ENCODE measurements around the gene TPCN1.

Gene TPCN1

DNA sequence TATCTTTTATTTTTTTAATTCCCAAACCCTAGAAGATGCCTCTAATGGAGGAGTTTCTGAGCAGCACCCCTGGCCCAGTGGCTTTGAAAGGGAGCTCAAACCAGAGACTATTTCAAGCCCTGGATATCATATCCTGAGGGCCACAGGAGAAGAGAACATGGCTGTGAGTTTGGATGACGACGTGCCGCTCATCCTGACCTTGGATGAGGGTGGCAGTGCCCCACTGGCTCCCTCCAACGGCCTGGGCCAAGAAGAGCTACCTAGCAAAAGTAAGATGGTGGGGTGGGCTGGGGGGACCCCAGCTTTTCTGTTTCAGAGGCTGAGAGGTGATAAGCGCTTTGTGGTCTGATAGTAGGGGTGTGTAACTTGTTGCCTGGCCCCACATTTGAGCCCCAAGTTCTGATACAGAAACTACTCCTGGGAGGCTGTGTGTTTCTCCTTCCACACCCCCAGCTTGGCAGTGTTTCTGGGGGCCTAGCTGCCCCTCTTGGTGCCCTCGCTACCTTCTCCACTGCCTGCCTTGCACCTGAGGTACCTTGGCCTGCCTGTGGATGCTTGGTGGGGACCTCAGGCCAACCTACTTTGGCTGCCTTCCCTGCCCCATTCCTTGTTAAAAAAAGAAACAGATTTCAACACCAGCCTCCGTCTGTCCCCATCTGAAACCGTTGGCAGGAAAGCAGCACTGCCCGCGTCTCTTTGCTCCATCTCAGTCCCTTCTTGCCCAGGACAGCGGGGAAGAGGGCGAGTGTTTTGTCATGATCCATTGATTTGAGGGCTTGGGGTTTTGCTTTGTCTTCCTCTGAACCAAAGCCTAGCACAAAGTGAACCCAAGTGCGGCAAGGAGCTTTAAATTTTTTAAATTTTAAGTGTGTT lies 5.7 kb downstream of the TPCN1 start:
- no peak for DNase-seq

DNA sequence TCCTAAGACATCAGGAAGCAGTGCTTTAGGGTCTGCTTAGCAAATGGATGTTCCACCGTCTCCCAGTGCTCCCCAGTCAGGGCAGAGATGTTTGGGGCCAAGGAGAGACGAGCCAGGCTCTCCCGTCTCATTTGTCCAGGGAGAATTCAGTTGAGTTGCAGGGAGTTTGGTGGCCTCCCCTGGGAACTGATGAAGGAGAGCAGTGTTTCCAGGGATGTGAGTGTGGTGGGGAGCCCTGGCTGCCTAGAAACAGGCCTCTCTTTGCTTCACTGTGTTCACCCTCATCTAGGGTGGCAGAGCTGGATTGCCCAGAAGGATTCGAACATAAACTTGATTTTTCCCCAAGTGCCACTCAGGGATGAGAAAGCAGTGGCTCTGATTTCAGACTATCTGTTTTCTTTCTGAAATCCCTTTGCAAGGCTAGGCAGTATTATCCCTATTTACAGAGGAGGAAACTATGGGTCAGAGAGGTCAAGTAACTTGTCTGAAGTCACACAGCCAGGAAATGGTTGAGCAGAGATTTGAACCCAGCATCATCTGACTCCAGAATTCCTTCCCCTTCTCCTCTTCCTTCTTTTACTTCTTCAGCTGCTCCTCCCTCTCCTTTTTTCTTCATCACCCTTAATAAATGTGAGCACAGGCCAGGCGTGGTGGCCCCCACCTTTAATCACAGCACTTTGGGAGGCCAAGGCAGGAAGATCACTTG lies 6.6 kb downstream of the TPCN1 start:
- DNase-seq: no peak

DNA sequence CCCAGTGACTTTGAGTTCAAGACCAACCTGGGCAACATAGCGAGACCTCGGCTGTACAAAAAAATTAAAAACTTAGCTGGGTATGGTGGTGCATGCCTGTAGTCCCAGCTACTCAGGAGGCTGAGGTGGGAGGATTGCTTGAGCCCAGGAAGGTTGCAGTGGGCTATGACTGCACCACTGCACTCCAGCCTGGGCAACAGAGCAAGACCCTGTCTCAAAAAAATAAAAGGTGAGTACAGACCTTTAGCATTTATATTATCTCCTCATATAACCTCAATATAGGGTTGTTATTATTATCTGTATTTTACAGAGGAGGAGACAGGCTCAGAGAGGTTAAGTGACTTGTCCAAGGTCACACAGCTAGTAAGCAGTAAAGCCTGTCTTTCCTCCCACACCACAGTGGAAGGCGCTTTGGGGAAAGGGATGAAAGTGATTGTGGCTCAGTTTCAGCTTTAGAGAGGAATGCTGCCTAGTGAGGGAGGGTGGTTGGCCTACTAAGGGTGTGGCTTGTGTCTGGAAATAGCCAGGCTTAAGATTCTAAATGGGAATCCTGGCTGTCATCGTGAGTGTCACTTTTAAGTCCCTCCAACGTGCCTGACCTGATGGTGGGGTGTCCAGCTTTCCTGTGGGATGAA lies 7.2 kb downstream of the TPCN1 start:
- DNase-seq: no peak

DNA sequence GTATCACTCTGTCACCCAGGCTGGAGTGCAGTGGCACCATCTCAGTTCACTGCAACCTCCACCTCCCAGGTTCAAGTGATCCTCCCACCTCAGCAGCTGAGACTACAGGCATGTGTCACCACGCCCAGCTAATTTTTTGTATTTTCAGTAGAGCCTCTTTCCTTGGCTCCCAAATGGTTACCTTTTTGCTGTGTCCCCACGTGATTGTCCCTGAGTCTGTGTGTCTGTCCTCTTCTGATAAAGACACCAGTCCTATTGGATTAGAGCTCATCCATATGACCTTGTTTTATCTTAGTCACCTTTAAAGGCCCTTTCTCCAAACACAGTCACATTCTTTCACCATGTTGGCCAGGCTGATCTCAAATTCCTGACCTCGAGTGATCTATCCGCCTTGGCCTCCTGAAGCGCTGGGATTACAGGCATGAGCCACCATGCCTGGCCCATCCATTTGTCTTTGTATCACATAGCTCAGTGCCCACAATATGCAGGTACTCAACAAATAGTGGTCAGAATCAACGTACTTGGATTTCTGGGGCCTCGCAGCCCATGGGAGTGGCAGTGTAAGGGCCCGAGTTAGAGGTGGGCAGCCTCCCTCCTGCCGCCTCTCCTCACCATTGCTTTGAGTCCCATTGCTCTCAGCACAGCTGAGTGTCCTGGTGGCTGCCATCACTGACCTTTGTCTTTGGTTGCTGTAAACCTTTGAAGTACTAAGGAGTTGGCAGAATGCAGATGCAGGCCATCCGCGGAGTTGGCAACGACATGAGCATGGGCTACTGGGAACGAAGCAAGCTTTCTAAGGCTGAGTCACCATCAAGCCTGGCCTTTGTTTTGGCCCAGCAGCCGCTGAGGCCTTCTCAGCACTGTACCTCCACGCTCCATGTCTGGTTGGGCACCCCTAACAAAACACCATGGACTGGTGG lies 9.3 kb downstream of the TPCN1 start:
- DNase-seq: no peak

DNA sequence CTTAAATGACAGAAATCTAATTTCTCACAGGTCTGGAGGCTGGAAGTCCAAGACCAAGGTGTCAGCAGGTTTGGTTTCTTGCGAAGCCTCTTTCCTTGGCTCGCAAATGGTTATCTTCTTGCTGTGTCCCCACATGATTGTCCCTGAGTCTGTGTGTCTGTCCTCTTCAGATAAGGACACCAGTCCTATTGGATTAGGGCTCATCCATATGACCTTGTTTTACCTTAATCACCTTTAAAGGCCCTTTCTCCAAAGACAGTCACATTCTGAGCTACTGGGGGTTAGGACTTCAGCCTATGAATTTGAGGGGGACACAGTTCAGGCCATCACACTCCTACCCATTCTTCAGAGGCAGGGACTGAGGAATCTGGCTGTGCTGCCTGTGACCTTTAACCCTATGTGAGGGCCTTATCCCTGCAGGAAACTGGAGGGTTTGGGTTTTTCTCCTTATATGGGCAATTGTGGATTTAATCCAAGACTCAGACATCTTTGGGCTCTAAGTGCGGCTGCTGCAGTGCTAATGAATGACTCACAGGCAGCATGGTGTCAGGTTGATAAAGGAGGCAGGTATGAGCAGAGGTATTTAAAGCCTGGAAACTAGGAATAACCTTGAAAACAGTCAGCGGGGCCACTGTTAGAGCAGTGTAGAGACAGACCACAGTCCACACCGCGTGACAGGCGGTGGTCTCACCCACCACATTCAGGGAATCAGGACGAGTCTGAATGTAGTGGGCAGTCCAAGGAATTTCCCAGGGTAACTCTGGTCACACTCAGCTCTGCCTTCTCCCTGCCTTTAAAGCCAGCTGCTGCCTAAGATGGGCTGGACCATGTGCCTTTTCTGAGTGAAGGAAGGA lies 10.2 kb downstream of the TPCN1 start:
- DNase-seq: no peak

DNA sequence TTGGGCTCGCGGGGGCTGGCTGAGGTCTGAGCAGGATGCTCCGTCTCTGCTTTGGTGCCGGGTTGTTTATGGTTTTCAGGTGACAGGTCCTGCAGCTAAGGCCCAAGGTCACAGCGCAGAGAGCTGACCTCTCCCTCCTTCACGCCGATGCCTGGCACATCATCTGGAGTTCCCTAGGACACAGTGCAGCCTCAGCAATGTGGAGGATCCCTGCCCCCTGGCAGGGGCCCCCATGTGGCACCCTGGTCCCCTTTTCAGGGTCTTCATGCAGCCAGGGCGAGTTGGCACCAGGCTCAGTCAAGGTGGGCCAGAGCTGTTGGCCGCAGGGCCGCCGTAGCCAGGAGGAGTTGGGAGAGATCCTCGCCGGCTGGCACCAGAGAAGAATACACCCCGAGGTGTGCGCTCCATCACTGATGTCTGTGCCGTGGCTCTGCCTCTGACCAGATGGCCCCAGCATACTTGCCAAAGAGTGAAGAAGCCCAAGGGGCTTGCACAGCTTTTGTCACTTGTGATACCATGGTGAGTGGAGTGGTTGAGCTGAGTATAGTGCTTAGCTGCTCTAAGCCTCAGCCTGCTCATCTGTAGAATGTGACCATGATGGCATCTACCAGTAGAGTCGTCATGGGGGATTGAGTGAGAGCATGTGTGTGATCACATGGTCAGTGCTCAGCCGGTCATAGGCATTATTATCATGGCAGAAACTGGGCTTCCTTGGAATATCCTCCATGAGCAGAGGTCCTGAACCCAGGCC lies 11.0 kb downstream of the TPCN1 start:
- no peak for DNase-seq

DNA sequence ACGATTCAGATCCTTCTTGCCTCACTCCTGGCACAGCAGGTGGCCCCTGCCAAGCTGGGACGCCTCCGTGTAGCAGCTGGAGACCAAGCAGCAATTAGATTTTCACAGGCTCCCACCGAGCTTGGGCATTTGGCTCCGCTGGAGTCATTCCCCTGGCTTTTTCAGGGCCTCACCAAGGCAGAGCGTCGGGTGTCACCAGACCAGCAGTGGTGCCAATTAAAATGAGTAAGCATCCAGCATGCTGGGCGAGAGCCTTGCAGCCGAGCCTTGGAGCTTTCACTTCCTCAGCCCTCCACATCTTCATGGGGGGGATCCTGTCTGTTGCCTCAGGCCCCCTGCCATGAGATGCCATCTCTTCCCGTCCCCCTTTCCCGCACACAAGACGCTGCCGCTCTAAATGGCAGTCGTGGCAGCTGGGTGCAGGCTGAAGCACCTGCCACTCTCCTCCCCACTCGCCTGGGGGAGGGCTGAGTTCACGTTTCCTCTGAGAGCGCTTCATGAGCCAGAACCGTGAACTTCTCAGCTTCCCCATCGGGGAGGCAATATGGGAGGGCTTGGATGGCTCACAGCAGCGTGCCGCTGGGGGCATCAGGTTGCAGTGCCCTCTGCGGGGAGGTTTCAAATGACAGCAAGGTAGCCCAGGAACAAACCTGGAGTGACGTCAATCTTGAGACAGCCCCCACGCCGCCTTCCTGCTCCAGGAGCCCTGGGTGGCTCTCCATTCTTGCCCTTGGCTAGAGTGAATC lies 11.7 kb downstream of the TPCN1 start:
- DNase-seq: peak; percentile 93

DNA sequence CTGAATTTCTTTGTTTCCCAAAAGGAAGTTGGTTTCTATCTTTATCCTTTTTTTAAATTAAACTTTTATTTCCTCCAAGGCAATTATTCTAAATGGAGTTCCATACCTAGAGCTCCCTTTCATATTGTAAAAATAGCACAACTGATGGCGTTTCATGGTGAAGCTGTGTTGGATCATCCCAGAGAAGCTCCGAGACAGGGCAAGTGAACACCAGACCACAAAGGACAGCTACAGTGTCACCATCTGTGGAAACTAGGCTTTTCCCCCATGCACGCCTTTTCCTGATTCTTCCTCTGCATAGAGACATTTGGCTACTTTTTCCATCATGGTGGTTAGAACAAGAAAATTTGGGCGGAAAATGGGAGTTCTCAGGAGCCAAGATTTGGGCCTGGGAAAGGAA lies 12.7 kb downstream of the TPCN1 start:
- DNase-seq: no peak

DNA sequence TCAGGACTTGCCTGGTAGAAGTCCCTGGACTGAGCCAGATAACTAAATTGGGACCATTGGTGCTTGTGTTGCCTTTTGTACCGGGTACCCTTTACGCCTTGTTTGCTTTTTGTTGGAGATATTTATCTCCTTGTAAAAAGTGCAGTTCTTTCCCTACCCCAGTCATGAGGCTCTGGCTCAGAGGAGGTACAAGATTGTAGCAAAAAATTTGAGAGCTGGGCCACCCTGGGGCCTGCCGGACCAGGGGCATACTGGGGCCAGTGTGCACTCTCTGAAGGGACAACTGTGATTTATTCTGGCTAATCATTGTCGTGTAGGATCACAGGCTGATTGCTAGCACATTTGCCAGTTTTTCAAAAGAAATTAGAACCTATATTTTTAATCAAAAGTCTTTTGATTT lies 13.2 kb downstream of the TPCN1 start:
- DNase-seq: no peak

DNA sequence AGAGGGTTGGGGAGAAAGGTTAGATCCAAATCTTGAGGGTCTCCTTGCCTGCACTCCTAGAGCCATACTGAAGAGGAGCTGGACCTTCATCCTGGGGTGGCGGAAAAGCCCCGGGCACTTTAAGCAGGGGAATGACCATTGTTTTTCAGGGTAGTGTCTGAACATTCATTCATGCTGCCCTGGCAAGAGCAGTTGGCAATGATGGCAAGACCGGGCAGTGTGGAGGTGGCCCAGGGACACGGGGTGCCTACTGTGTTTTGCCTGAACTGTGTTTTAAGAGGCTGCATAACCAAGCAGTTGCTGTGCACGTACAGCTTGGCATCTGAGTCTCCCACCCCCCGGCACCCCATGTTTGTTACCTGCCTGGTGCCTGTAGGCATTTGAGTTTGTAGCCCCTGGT lies 14.7 kb downstream of the TPCN1 start:
- no peak for DNase-seq

DNA sequence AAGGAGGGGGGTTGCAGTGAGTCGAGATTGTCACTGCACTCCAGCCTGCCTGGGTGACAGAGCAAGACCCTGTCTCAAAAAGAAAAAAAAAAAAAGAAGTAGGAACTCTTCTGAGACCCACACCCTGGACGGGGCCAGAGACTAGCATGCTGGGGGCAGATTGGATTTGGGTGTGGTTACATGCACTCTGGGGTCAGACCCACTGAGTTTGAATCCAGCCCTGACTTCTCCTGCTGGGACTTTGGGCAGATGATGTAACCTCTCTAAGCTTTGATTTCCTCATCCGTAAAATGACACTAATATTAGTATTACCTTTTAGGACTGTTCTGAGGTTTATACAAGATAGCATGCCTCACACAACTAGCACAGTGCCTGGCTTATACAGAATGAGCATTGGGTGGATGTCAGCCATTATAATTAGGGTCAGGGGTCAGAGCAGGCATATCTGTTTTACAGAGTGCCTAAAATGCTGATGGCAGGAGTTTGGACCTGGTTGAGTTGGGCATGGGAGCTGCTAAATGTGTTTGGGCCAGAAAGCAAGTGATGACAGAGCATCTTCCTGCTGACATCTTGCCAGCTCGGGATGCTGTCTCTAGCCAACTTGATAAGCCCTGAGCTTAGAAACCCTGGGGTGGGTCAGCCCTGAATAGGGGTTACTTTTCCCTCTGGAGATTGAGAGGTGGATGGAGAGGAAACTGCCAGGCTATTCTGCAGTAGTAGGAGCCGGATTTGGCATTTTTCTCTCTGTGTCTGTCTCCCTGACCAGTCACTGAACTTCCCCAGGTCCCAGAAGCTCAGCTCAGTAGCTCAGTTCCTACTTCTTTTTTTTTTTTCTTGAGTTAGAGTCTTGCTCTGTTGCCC lies 15.5 kb downstream of the TPCN1 start:
- no peak for DNase-seq

DNA sequence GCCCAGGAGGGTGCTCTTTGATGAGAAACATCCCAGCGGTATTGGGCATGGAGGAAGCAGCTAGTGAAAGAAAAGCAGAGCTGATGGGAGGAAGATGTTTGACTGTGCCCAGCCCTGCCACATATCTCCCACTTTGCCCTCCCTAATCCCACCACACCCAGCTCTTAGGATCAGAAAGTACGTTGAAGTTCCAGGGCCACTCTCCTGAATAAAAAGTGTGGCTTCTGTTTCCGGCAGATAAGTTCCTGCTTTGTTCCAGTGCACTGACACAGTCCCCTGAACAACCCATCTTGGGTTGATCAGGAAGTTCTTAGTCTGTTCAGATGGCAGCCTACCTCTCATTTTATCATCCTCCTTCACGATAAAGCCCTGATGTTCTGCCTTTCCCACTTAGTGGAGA lies 16.5 kb downstream of the TPCN1 start:
- DNase-seq: no peak

DNA sequence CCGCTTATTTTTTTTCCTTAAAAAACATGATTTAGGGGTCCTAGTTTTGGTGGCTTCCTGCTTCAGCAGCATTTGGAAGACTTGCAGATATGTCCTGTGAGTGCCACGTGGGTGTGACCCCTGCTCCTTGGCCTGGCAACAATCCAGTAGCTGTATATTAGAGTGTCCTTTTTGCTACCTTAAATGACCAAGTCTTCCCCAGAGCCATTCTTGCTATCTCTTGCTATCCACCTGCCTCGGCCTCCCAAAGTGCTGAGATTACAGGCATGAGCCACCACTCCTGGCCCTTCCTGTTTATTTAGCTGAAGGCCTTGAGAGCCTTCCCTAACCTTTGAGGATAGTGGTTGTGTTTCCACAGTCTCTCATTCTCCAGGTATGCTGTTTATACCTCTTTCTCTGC lies 17.0 kb downstream of the TPCN1 start:
- DNase-seq: no peak

DNA sequence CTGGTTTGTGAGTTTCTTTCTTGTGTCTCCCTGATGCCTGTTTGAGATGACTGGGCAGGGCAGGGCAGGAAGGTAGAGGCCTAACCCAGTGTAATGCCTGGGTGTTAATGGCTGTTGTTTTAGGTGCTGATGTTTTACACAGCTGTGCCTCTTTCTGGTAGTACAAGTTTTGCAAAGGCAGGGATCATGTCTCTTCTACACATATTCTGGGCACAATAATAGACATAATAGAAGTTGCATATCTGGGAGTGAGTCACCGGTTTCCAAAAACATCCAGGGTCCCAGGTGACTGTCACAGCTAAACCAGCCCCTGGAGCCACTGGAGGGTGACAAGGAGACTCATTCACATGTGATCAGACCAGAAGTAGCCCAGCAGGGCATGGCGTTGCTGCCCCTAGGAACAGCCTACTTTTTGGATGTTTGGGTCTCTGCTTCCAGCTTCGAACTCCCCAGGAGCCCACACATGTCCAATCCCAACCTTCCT lies 18.1 kb downstream of the TPCN1 start:
- no peak for DNase-seq

DNA sequence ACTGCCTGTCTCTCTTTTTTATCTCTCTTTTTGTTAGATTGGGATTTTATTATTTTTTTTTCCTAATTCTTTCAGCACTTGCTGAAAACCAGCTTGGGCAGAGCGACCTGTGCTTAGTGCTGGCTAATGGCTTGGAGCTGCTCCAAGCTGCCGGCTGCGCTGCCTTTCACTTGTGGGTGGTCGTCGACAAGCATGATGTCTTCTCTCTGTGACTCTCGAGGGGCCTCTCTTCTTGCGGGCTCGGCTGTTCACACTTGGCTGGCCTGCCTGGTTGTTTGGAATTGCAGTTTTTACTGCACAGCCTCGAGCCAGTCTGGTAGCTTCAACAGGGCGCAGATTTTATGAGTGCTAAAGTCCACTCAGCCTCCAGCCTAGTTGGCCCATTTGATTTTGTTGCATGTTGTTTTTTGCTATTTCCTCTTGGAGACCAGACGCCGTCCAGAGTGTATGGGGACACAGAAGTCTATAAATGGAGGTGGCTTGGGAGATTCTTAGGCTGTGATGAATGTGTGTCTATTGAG lies 18.6 kb downstream of the TPCN1 start:
- no peak for DNase-seq

DNA sequence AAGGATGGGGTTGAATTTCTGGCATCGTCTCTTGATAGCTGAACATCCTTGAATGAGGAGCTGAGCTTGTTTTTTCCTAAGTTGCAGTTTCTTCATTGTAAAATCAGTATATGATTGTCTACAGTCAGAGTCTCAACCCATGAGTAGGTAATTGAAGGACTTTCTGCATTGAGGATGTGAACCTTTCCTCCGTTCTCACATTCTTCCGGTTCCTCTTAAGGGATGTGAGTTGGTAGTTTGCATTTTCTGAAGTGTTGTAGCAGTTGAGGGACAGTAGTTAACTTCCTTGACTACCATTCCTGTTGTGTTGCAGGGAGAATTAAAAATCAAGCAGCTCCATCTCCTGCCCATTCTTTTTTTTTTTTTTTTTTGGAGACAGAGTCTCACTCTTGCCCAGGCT lies 19.1 kb downstream of the TPCN1 start:
- no peak for DNase-seq

DNA sequence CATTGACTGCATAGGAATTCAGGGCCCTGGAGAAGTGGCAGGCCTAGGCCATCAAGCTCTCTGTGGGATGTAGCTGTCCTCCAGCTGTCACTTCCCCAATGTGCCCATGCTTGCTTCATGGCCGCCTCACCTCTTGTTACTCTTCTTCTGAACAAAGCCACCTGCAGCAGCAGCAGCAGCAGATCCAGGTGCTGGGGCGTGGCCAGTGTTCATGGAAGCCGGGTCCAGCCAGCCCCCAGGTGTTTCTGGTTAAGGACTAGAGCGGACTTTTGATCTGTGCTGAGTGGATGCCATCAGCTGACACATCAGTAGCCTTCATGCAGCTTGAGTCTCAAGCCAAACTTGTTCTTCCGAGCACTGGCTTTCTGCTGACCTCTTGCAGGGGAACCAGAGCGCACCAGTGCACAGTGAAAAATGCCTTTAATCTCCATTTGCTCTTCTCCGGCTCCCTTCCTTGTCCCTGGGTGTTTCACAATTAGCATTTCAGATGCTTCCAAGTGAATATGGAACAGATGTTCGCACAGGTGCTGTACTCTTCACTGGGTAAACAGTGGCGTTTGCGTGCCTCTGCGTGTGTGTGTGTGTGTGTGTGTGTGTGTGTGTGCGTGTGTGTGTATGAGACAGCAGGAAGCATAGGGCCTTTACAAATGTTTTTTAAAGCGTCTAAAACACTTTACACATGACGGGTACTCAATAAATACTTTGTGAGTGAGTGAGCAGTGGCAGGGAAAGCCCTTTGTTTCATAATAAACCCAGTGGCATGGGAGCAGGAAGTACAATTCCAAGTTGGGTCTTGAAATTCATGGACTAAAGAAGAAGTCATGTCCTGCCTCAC lies 20.1 kb downstream of the TPCN1 start:
- peak; percentile 74 for DNase-seq

DNA sequence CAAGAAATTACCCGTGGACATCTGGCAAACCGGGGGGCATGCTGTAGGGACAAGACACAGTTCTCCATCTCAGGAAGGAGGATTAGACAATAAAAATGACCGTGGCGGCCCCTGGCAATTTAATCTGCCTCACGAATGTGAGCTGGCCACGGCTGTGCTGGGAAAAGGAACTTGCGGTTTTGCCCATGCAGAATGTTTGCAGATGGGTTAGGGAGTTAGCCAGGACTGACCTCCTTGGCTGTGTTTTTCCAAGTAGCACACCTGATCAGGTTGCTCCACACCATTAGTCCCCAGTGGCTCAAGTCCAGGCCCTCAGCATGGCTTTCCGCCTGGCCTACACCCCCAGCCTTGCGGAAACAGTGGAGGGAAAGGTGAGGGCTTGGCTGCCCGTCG lies 20.8 kb downstream of the TPCN1 start:
- no peak for DNase-seq
